Trophoblast cell (in vitro differentiated cells and primary cell): ENCODE results near the gene POLR2F.
A peak's percentile ranks its signal among the peaks of the same experiment; 100 is the strongest.

Experiments used
- DNase-seq, 2 donors: peaks; one replicate each; pipeline ENCODE4 v3.0.0-alpha.2; 2016
- H2AFZ ChIP-seq: 2 replicates; pipeline ENCODE4 v1.6.1; 2013; ENCODE audit warnings: low read length, moderate library complexity, mild to moderate bottlenecking; ENCODE audit not compliant: insufficient read depth, poor library complexity
- H2AK5ac ChIP-seq: 2 replicates; pipeline ENCODE4 v1.6.1; 2013; ENCODE audit warnings: mild to moderate bottlenecking, low read length
- H2BK120ac ChIP-seq: 2 replicates; pipeline ENCODE4 v1.6.1; 2013; ENCODE audit warnings: low read length, mild to moderate bottlenecking, moderate library complexity; ENCODE audit not compliant: insufficient read depth, poor library complexity
- H2BK12ac ChIP-seq: 2 replicates; pipeline ENCODE4 v1.6.1; 2013; ENCODE audit warnings: mild to moderate bottlenecking, low read length, moderate library complexity
- H2BK5ac ChIP-seq: 2 replicates; pipeline ENCODE4 v1.6.1; 2013; ENCODE audit warnings: low read length, low read depth, moderate library complexity, mild to moderate bottlenecking; ENCODE audit not compliant: poor library complexity
- H3K14ac ChIP-seq: 2 replicates; pipeline ENCODE4 v1.6.1; 2013; ENCODE audit warnings: mild to moderate bottlenecking, low read length
- H3K18ac ChIP-seq: 2 replicates; pipeline ENCODE4 v1.6.1; 2013; ENCODE audit warnings: mild to moderate bottlenecking, low read length
- H3K23ac ChIP-seq: 2 replicates; pipeline ENCODE4 v1.6.1; 2013; ENCODE audit warnings: low read length
- H3K27ac ChIP-seq: 2 replicates; pipeline ENCODE4 v1.5.1; 2013; ENCODE audit warnings: low read depth, mild to moderate bottlenecking, inconsistent platforms, low read length, moderate library complexity
- H3K27me3 ChIP-seq: 2 replicates; pipeline ENCODE4 v1.6.1; 2013; ENCODE audit warnings: inconsistent platforms, mild to moderate bottlenecking, low read length, moderate library complexity; ENCODE audit not compliant: insufficient read depth
- H3K36me3 ChIP-seq, 2 experiments: 1 replicate in 1 of 2; 2 replicates in 1 of 2; pipeline ENCODE4 v1.6.1; 2013; ENCODE audit warnings: low read length in 2 of 2, mild to moderate bottlenecking in 2 of 2, moderate library complexity in 1 of 2; ENCODE audit not compliant: insufficient read depth in 2 of 2, control insufficient read depth in 1 of 2
- H3K4ac ChIP-seq: 2 replicates; pipeline ENCODE4 v1.6.1; 2013; ENCODE audit warnings: low read depth, mild to moderate bottlenecking, low read length, moderate library complexity
- H3K4me1 ChIP-seq, 2 experiments: 1 replicate in 1 of 2; 2 replicates in 1 of 2; pipeline ENCODE4 v1.6.1; 2013; ENCODE audit warnings: low read length in 2 of 2, mild to moderate bottlenecking in 2 of 2, moderate library complexity in 1 of 2; ENCODE audit not compliant: insufficient read depth in 2 of 2, control insufficient read depth in 1 of 2
- H3K4me2 ChIP-seq: 2 replicates; pipeline ENCODE4 v1.6.1; 2013; ENCODE audit warnings: inconsistent platforms, mild to moderate bottlenecking, low read length, moderate library complexity
- H3K4me3 ChIP-seq: 2 replicates; pipeline ENCODE4 v1.5.1; 2013; ENCODE audit warnings: mild to moderate bottlenecking, low read depth, low read length, inconsistent platforms
- H3K79me1 ChIP-seq: one replicate; pipeline ENCODE4 v1.6.1; 2013; ENCODE audit warnings: low read length
- H3K79me2 ChIP-seq: 2 replicates; pipeline ENCODE4 v1.6.1; 2013; ENCODE audit warnings: low read length, mild to moderate bottlenecking; ENCODE audit not compliant: control insufficient read depth, insufficient read depth, poor library complexity
- H3K9ac ChIP-seq: 2 replicates; pipeline ENCODE4 v1.6.1; 2013; ENCODE audit warnings: mild to moderate bottlenecking, low read length
- H3K9me3 ChIP-seq: 2 replicates; pipeline ENCODE4 v1.6.1; 2013; ENCODE audit warnings: low read depth, mild to moderate bottlenecking, control low read depth, inconsistent platforms, low read length; ENCODE audit not compliant: insufficient read depth
- H4K12ac ChIP-seq: 2 replicates; pipeline ENCODE4 v1.6.1; 2013; ENCODE audit warnings: low read depth, mild to moderate bottlenecking, low read length, moderate library complexity
- H4K8ac ChIP-seq: 2 replicates; pipeline ENCODE4 v1.6.1; 2013; ENCODE audit warnings: low read depth, mild to moderate bottlenecking, low read length, moderate library complexity
- H4K91ac ChIP-seq: one replicate; pipeline ENCODE4 v1.6.1; 2013; ENCODE audit warnings: low read depth, mild to moderate bottlenecking, low read length, moderate library complexity
- WGBS: extraction: QIAGEN DNeasy Blood & Tissue Kit; methylation state at CpG from one replicate; pipeline ENCODE4 v1.1.7; 2013; ENCODE audit warnings: missing lambda C conversion rate; ENCODE audit not compliant: insufficient read length, insufficient coverage; ENCODE audit errors: extremely low coverage; 5-methylcytosine and 5-hydroxymethylcytosine counted together

The POLR2F gene

DNA sequence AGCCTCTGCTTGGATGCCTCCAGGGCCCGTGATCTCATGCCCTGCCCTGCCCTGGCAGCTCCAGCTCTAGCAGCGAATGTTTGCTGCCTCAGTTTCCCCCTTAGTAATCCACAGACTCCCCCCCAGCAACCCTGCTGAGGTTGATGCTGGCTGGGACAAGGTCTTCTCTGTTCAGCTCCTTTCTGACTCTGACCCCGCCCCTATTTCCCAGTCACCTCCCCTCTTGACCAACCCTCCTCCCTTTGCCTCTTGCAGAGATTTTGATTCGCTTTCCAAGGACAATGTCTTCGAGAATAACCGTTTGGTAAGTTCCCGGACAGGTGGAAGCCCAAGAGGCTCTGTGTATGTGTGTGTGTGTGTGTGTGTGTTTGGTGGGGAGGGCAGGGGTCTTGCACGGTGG, 41.8 kb upstream of the POLR2F start:
- no peak overlapping the region for H3K23ac ChIP-seq
- H4K91ac ChIP-seq: no peak overlapping the region
- no peak overlapping the region for H3K9ac ChIP-seq
- no peak overlapping the region for H3K4me3 ChIP-seq
- H4K12ac ChIP-seq: no peak overlapping the region
- no peak overlapping the region for H2BK120ac ChIP-seq
- H3K79me2 ChIP-seq: peaks cover 25% of the 10 kb centered on the region
- peaks cover 55 to 58% of the 10 kb centered on the region in 2 experiments for H3K36me3 ChIP-seq
- no peak overlapping the region for H3K4me2 ChIP-seq
- no peak overlapping the region for H2AK5ac ChIP-seq
- DNase-seq: no peak
- no peak overlapping the region for H4K8ac ChIP-seq
- H3K27ac ChIP-seq: no peak overlapping the region
- H3K9me3 ChIP-seq: peaks cover 2% of the 10 kb centered on the region
- peaks cover 24% of the 10 kb centered on the region in 2 experiments for H3K4me1 ChIP-seq
- H3K79me1 ChIP-seq: peaks cover 14% of the 10 kb centered on the region
- no peak overlapping the region for H2BK12ac ChIP-seq
- no peak overlapping the region for H2AFZ ChIP-seq
- H3K14ac ChIP-seq: no peak overlapping the region
- no peak overlapping the region for H3K18ac ChIP-seq
- H2BK5ac ChIP-seq: no peak overlapping the region
- H3K27me3 ChIP-seq: no peaks in the 10 kb centered on the region
- WGBS: no CpG with 5 or more reads among the region's 8 CpGs
- H3K4ac ChIP-seq: no peak overlapping the region

DNA sequence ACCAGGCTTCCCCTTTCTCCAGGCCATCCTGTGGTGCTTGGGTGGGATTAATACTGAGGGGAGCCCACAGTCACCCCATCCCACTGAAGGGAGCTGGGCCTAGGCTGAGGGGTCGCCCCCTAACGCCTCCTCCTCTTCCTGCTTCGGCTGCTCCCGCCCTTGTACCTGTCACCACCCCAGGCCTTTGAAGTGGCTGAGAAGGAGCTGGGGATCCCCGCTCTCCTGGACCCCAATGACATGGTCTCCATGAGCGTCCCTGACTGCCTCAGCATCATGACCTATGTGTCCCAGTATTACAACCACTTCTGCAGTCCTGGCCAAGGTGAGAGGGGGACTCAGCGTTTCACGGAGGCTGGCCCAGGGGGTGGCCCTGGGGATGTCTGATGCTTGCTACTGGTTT, 41.3 kb upstream of the POLR2F start:
- Histone ChIP-seq H3K27ac (no peak overlapping the region), H3K4me3 (no peak overlapping the region), H3K79me2 (peaks cover 20% of the 10 kb centered on the region), H3K36me3 (peaks cover 59 to 63% of the 10 kb centered on the region in 2 experiments), H3K9ac (no peak overlapping the region), H2BK120ac (no peak overlapping the region), H2AK5ac (no peak overlapping the region), H3K79me1 (peaks cover 9% of the 10 kb centered on the region), H3K4me2 (no peak overlapping the region), H3K9me3 (peaks cover 2% of the 10 kb centered on the region), H3K23ac (no peak overlapping the region), H3K27me3 (no peaks in the 10 kb centered on the region), H4K8ac (no peak overlapping the region), H2AFZ (no peak overlapping the region), H3K18ac (no peak overlapping the region), H3K4ac (no peak overlapping the region), H3K14ac (no peak overlapping the region), H4K91ac (no peak overlapping the region), H2BK5ac (no peak overlapping the region), H4K12ac (no peak overlapping the region), H2BK12ac (no peak overlapping the region), H3K4me1 (peaks cover 24% of the 10 kb centered on the region in 2 experiments)
- no peak for DNase-seq
- no CpG with 5 or more reads among the region's 8 CpGs for WGBS

DNA sequence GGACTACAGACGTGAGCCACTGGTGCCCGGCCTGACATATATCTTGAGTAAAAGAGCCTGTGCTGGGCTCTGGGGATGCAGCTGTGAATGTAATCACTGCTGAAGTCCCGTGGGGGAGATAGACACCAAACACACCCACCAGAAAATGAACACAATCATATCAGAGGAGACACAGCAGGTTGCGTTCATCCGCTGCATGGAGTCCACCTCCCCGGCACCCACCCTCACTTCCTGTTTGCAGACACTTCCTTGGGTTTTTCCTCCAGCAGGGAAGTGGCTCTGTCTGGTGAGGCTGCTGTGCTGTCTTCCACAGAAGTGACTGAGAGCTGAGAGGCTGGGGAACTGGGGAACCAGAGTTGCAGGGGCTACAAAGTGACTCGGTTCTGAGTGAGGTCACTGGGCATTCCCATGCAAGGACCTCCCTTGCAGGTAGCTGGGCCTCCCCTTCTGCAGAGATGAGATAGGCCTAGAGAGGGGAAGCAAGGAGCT, 40.2 kb upstream of the POLR2F start:
- Histone ChIP-seq H3K18ac (peak overlapping the region; percentile 49), H2AK5ac (no peak overlapping the region), H3K27me3 (no peaks in the 10 kb centered on the region), H3K9ac (no peak overlapping the region), H3K4me2 (no peak overlapping the region), H4K12ac (no peak overlapping the region), H2AFZ (no peak overlapping the region), H3K4me1 (peaks cover 17 to 19% of the 10 kb centered on the region in 2 experiments), H3K14ac (no peak overlapping the region), H2BK5ac (no peak overlapping the region), H3K4ac (peak overlapping the region; percentile 2), H4K8ac (no peak overlapping the region), H3K79me1 (peaks cover 2% of the 10 kb centered on the region), H3K23ac (no peak overlapping the region), H3K9me3 (peaks cover 2% of the 10 kb centered on the region), H2BK120ac (no peak overlapping the region), H3K27ac (no peak overlapping the region), H3K79me2 (peaks cover 11% of the 10 kb centered on the region), H3K4me3 (no peak overlapping the region), H3K36me3 (peaks cover 71 to 74% of the 10 kb centered on the region in 2 experiments), H4K91ac (no peak overlapping the region), H2BK12ac (no peak overlapping the region)
- DNase-seq: no peak
- WGBS: no CpG with 5 or more reads among the region's 7 CpGs

DNA sequence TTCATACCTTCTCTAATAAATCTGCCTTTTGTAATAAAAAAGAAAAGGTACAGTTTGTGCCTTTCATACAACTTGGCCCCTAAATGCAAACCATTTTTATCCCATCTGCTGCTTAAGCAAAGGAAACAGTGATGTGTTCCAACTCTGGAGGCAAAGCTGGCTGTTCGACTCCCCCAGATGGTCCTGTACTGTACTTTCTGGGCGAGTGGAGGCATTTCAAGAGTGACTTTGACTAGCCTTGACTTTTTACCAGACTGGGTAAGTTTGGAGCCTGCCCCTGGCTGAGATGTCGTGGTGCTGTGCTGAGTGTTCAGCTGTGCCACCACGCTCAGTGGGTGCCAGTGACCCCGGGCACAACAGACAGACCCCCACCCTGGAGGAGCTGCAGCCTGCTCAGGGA, 37.2 kb upstream of the POLR2F start:
- no CpG with 5 or more reads among the region's 5 CpGs for WGBS
- Histone ChIP-seq H2BK120ac (no peak overlapping the region), H3K23ac (no peak overlapping the region), H3K14ac (no peak overlapping the region), H3K36me3 (peaks cover 81% of the 10 kb centered on the region in 2 experiments), H3K27me3 (no peaks in the 10 kb centered on the region), H3K18ac (no peak overlapping the region), H2BK12ac (no peak overlapping the region), H3K4me2 (no peak overlapping the region), H2AK5ac (no peak overlapping the region), H4K12ac (no peak overlapping the region), H3K79me1 (no peaks in the 10 kb centered on the region), H4K8ac (no peak overlapping the region), H3K27ac (no peak overlapping the region), H2BK5ac (no peak overlapping the region), H4K91ac (no peak overlapping the region), H3K4me3 (no peak overlapping the region), H3K4ac (no peak overlapping the region), H3K9ac (no peak overlapping the region), H3K4me1 (peaks cover 0 to 2% of the 10 kb centered on the region in 2 experiments), H2AFZ (no peak overlapping the region), H3K79me2 (peaks cover 1% of the 10 kb centered on the region), H3K9me3 (peaks cover 5% of the 10 kb centered on the region)
- DNase-seq: no peak
